ENCODE results near the gene NPFFR1.
"Not testable (repeated sequence)": the region's sequence is repeated elsewhere in the genome, so short reads cannot be mapped to it uniquely, and the experiment has no call there.

Gene NPFFR1

DNA sequence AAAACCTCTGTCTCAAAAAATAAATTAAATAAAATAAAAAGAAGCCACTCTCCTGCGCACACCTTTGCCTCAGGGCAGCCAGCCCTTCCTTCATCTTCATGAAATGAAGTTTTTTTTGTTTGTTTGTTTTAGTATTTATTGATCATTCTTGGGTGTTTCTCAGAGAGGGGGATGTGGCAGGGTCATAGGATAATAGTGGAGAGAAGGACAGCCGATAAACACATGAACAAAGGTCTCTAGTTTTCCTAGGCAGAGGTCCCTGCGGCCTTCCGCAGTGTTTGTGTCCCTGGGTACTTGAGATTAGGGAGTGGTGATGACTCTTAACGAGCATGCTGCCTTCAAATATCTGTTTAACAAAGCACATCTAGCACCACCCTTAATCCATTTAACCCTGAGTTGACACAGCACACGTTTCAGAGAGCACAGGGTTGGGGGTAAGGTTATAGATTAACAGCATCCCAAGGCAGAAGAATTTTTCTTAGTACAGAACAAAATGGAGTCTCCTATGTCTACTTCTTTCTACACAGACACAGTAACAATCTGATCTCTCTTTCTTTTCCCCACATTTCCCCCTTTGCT lies 45.8 kb downstream of the NPFFR1 start:
- not testable (repeated sequence) for H3K4me3 ChIP-seq (replicated peaks in 1 of 2; ENCODE audit: low read depth in 2 of 2, low read length in 2 of 2); DNase-seq (ENCODE audit: low read depth in 2 of 2)

DNA sequence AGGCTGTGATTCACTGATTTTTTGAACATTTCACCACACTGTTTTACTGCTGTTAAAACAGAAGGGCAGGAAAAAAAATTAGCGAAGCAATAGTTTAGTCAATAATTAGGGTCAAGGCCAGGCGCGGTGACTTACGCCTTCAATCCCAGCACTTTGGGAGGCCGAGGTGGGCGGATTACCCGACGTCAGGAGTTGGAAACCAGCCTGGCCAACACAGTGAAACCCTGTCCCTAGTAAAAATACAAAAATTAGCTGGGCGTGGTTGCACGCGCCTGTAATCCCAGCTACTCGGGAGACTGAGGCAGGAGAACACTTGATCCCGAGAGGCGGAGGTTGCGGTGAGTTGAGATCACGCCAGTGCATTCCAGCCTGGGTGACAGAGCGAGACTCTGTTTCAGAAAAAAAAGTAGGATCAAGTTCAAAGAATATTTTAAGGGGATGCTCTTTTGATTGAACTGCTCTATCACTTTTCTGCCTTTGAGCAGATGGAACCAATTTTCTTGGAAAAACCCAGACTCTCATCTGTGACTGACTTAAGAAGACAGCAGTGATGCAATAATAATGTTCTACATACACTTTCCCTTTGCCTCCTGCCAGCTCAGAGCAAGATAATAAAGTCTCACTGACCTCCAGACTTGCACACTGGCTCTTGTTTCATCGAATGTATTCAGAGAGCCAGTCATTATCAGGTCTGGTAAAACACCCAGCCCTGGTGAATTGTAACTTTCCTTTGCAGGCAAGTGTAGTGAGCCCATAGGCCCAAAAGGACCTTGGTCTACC lies 48.9 kb downstream of the NPFFR1 start:
- TF ChIP-seq, protein P1, sequence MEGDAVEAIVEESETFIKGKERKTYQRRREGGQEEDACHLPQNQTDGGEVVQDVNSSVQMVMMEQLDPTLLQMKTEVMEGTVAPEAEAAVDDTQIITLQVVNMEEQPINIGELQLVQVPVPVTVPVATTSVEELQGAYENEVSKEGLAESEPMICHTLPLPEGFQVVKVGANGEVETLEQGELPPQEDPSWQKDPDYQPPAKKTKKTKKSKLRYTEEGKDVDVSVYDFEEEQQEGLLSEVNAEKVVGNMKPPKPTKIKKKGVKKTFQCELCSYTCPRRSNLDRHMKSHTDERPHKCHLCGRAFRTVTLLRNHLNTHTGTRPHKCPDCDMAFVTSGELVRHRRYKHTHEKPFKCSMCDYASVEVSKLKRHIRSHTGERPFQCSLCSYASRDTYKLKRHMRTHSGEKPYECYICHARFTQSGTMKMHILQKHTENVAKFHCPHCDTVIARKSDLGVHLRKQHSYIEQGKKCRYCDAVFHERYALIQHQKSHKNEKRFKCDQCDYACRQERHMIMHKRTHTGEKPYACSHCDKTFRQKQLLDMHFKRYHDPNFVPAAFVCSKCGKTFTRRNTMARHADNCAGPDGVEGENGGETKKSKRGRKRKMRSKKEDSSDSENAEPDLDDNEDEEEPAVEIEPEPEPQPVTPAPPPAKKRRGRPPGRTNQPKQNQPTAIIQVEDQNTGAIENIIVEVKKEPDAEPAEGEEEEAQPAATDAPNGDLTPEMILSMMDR (IDR thresholded peaks at IDR 0.05; ENCODE audit: low read depth, low read length) = no peak
- peak; percentile 41 to 86 for DNase-seq (ENCODE audit: low read depth in 2 of 2)

DNA sequence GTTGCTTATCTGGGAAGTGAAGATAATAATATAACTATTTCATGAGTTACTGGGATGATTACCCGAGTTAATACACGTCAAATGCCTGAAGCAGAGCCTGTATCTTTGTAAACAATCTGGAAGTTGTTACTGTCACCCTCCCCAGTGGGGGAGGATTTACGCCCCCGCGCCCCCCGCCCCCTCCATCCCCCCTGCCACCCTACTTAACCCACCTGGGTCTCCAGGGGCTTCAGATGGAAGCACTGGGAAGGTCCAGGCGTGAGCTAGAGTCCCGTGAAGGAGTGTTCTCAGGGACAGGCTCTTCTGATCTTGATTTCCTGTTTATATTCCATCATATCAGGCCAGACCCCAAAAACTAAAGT lies 49.9 kb downstream of the NPFFR1 start:
- TF ChIP-seq, protein P1 (IDR thresholded peaks at IDR 0.05; ENCODE audit: low read depth, low read length) = no peak
- no peak for DNase-seq (ENCODE audit: low read depth in 2 of 2)
- H3K4me3 ChIP-seq (replicated peaks in 1 of 2; ENCODE audit: low read depth in 2 of 2, low read length in 2 of 2) = peak overlapping the region; percentile 40 to 81

More for the DNA sequence above, 48.9 kb downstream of the NPFFR1 start:
- H3K4me3 ChIP-seq (replicated peaks in 1 of 2; ENCODE audit: low read depth in 2 of 2, low read length in 2 of 2) = no peak overlapping the region

DNA sequence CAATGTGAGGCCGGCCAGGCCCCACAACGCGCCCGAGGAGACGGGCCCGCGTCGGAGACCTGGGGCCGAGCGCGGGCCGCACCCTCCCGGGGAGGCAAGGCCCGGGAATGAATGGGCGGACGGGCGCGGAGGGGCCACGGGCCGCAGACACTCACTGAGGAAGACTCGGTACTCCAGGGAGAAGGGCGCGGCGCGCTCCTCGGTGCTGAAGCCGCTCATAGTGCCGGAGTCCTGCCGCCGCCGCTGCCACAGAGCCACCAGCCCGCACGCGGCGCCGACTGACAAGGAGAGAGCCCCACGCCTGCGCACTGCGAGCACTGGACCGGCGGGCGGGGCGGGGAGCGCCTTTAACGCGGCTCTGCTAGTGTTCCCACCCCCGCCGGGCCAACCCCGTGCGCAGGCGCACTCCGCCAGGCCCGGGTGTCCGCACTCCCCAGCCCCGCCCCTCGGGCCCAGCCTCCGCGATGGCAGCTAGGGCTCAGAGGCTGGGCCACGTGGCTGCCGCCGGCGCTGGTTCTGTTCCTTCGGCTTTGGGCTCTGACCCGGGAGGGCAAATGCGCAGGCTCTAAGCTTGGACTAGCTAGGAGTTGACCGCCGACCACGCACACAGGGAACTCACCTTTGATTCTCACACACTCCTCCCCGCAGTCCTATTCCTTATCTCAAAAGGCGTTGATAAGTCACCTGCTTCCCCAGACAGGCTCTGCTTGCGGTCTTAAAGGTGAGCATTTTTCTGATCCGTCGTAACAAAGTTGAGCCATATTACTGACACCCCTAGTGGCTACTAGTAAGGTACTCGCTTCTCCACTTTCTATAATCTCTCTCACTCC lies 50.5 kb downstream of the NPFFR1 start, which contains the start of gene PPA1:
Gene PPA1 (minus strand): TSS at position 321 of the 830 bp plus-strand sequence. CDS start 102 bp downstream, at position 219.
- peak; percentile 93 to 97 for DNase-seq (ENCODE audit: low read depth in 2 of 2)
- H3K4me3 ChIP-seq (replicated peaks in 1 of 2; ENCODE audit: low read depth in 2 of 2, low read length in 2 of 2) = peak within 1 kb of the TSS; percentile 81 to 86
- TF ChIP-seq, protein P1 (IDR thresholded peaks at IDR 0.05; ENCODE audit: low read depth, low read length) = peak; percentile 10

DNA sequence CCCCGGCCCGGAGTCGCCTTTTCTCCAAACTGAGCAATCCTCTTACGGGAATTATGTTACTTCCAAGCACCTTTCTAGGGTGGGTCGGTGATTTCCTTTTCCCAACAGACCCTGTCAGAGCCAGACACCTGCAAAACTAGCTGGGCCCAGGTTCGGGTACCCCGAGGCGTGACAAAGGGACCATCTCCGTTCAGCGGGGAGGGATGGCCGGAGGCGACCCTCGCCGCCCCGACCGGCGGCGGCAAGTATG lies 51.0 kb downstream of the NPFFR1 start:
- TF ChIP-seq, protein P1 (IDR thresholded peaks at IDR 0.05; ENCODE audit: low read depth, low read length) = no peak
- no peak for DNase-seq (ENCODE audit: low read depth in 2 of 2)
- H3K4me3 ChIP-seq (replicated peaks in 1 of 2; ENCODE audit: low read depth in 2 of 2, low read length in 2 of 2) = peak overlapping the region; percentile 81 to 86

DNA sequence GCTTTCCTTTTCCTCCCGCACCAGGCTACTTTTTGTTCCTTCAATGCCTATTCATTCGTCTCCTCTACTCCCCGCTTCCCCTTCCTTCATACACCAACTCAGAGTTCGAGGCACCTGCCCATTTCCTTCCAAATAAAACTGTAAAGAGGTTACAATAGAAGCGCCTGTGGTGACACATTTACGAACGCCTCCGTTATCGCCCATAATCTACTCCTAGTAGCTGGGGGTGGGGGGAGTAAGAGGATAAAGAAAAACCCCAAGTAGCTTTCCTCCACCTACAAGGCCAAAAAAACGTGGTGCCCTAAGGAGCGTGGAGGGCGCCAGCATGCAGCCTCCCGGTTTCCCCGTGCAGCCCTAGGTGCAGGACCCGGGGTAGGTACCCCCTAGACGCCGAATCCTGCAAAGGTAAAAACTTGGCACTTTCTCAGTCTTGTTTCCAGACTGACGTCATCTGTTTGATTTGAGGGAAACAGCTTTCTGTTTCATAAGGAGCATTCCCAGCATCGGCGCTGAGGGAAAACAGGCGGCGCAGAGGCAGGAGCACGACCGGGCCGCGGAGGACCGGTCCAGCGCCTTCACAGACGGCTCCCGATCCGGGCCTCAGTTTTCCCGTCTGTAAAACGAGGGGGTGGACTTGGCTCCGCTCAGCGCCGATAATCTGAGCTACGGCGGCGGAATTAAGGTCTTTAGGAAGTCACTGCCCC lies 51.5 kb downstream of the NPFFR1 start:
- peak overlapping the region; percentile 81 to 86 for H3K4me3 ChIP-seq (replicated peaks in 1 of 2; ENCODE audit: low read depth in 2 of 2, low read length in 2 of 2)
- TF ChIP-seq, protein P1 (IDR thresholded peaks at IDR 0.05; ENCODE audit: low read depth, low read length) = no peak
- DNase-seq (ENCODE audit: low read depth in 2 of 2) = peak; percentile 51 to 55

Measured in cardiac fibroblast (primary cell).